ENCODE measurements around the gene TNRC6A.

GRCh38 chr16:24853830-24854229 is 124.4 kb downstream of the TNRC6A start:
- TF ChIP-seq YY1 (IDR thresholded peaks at IDR 0.05; ENCODE audit: insufficient read depth, insufficient read length) (no peak), ZNF274 (IDR thresholded peaks at IDR 0.05; ENCODE audit: low read depth, low read length) (no peak), SUZ12 (IDR thresholded peaks at IDR 0.05; ENCODE audit: extremely low read depth, insufficient read depth, insufficient read length) (no peak)

Measured in NT2/D1 (cell line).